ENCODE measurements around the gene IQCH. TPM values are rescaled to one million over a fixed set of nuclear protein-coding genes. Genes with fewer than 3 reads are reported as not detected.
"Not testable (repeated sequence)": the region's sequence is repeated elsewhere in the genome, so short reads cannot be mapped to it uniquely, and the experiment has no call there.

IQCH gene
- total RNA-seq, 1 experiment from 2014 or later, result 4.8 TPM

- DNase-seq (ENCODE audit: low read depth), result peak; percentile 17
Observed at GRCh38 chr15:67358391-67358790, 103.8 kb downstream of the IQCH start.

- no peak for DNase-seq (ENCODE audit: low read depth)
Observed at GRCh38 chr15:67358812-67359211, 104.2 kb downstream of the IQCH start.

GRCh38 chr15:67359431-67360079 lies 105.0 kb downstream of the IQCH start:
- DNase-seq (ENCODE audit: low read depth), result no peak

GRCh38 chr15:67361100-67361499 lies 106.5 kb downstream of the IQCH start:
- DNase-seq (ENCODE audit: low read depth), result no peak

GRCh38 chr15:67363712-67364111 lies 109.1 kb downstream of the IQCH start:
- DNase-seq (ENCODE audit: low read depth), result not testable (repeated sequence)

- no peak for DNase-seq (ENCODE audit: low read depth)
Observed at GRCh38 chr15:67365994-67366393, 111.4 kb downstream of the IQCH start.

GRCh38 chr15:67366904-67367303 lies 112.3 kb downstream of the IQCH start:
- DNase-seq (ENCODE audit: low read depth), result no peak

- DNase-seq (ENCODE audit: low read depth), result no peak
Observed at GRCh38 chr15:67369359-67369998, 114.9 kb downstream of the IQCH start.

GRCh38 chr15:67370206-67370954 lies 115.8 kb downstream of the IQCH start:
- no peak for DNase-seq (ENCODE audit: low read depth)

GRCh38 chr15:67372543-67372942 lies 118.0 kb downstream of the IQCH start:
- no peak for DNase-seq (ENCODE audit: low read depth)

GRCh38 chr15:67372986-67373675 lies 118.5 kb downstream of the IQCH start:
- no peak for DNase-seq (ENCODE audit: low read depth)

- no peak for DNase-seq (ENCODE audit: low read depth)
Observed at GRCh38 chr15:67373971-67374370, 119.4 kb downstream of the IQCH start.

- no peak for DNase-seq (ENCODE audit: low read depth)
Observed at GRCh38 chr15:67379530-67379929, 124.9 kb downstream of the IQCH start.

GRCh38 chr15:67380921-67381320 lies 126.3 kb downstream of the IQCH start:
- DNase-seq (ENCODE audit: low read depth), result no peak

GRCh38 chr15:67381416-67382045 lies 126.9 kb downstream of the IQCH start:
- no peak for DNase-seq (ENCODE audit: low read depth)

GRCh38 chr15:67382723-67383122 lies 128.1 kb downstream of the IQCH start:
- no peak for DNase-seq (ENCODE audit: low read depth)

- no peak for DNase-seq (ENCODE audit: low read depth)
Observed at GRCh38 chr15:67383899-67384298, 129.3 kb downstream of the IQCH start.

- no peak for DNase-seq (ENCODE audit: low read depth)
Observed at GRCh38 chr15:67384761-67385160, 130.2 kb downstream of the IQCH start.

GRCh38 chr15:67385971-67386370 lies 131.4 kb downstream of the IQCH start:
- DNase-seq (ENCODE audit: low read depth), result no peak

- no peak for DNase-seq (ENCODE audit: low read depth)
Observed at GRCh38 chr15:67386947-67387346, 132.4 kb downstream of the IQCH start.

GRCh38 chr15:67389975-67390374 lies 135.4 kb downstream of the IQCH start:
- DNase-seq (ENCODE audit: low read depth), result no peak

Data from LHCN-M2 (cell line).